GM19397 (cell line): ENCODE measurements around the gene KAT2B.
A peak's percentile ranks its signal among the peaks of the same experiment; 100 is the strongest.
"Not testable (repeated sequence)": the region's sequence is repeated elsewhere in the genome, so short reads cannot be mapped to it uniquely, and the experiment has no call there.

Experiments used
- ATAC-seq: cut with Tn5 transposase; IDR thresholded peaks from one replicate; pipeline ENCODE4 v1.9.1; 2021; ENCODE audit warnings: mild to moderate bottlenecking, moderate library complexity; ENCODE audit not compliant: unreplicated experiment

The KAT2B gene

GRCh38 chr3:20039765-20040547 lies at the start of gene KAT2B:
TSS of gene KAT2B (plus strand) at chr3:20040446. CDS start at chr3:20040478, 32 bp downstream.
- peak; percentile 63 for ATAC-seq

- no peak for ATAC-seq
These were observed 45.5 kb upstream of the KAT2B start for GRCh38 chr3:19994796-19995195.

- no peak for ATAC-seq
These were observed 42.7 kb upstream of the KAT2B start for GRCh38 chr3:19997502-19997901.

- ATAC-seq: no peak
These were observed 38.3 kb upstream of the KAT2B start for GRCh38 chr3:20001932-20002331.

GRCh38 chr3:20007960-20008359 lies 32.3 kb upstream of the KAT2B start:
- ATAC-seq: no peak

- no peak for ATAC-seq
These were observed 31.6 kb upstream of the KAT2B start for GRCh38 chr3:20008646-20009045.

- no peak for ATAC-seq
These were observed 28.1 kb upstream of the KAT2B start, which contains the start of gene PP2D1 for GRCh38 chr3:20012164-20012563. TSS of gene PP2D1 (minus strand) at chr3:20012264. CDS start at chr3:20012072, 192 bp downstream.

- no peak for ATAC-seq
These were observed 26.9 kb upstream of the KAT2B start for GRCh38 chr3:20013396-20013795.

GRCh38 chr3:20015525-20015924 lies 24.7 kb upstream of the KAT2B start:
- no peak for ATAC-seq

- ATAC-seq: not testable (repeated sequence)
These were observed 24.2 kb upstream of the KAT2B start for GRCh38 chr3:20016076-20016475.

GRCh38 chr3:20022954-20023622 lies 17.2 kb upstream of the KAT2B start:
- no peak for ATAC-seq

- no peak for ATAC-seq
These were observed 16.4 kb upstream of the KAT2B start for GRCh38 chr3:20023623-20024405.

- no peak for ATAC-seq
These were observed 13.1 kb upstream of the KAT2B start for GRCh38 chr3:20027136-20027535.

- ATAC-seq: no peak
These were observed 11.3 kb upstream of the KAT2B start for GRCh38 chr3:20028905-20029331.

GRCh38 chr3:20031939-20032338 lies 8.3 kb upstream of the KAT2B start:
- not testable (repeated sequence) for ATAC-seq

- ATAC-seq: no peak
These were observed 5.2 kb upstream of the KAT2B start for GRCh38 chr3:20035019-20035418.

- no peak for ATAC-seq
These were observed 2.8 kb upstream of the KAT2B start for GRCh38 chr3:20037255-20037996.

- ATAC-seq: no peak
These were observed 1.4 kb upstream of the KAT2B start for GRCh38 chr3:20038699-20039465.

GRCh38 chr3:20039466-20039764 lies 831 bp upstream of the KAT2B start:
- no peak for ATAC-seq

- ATAC-seq: peak; percentile 46
These were observed 426 bp downstream of the KAT2B start for GRCh38 chr3:20040548-20041196.
